Stimulated activated CD4-positive, alpha-beta T cell treated with anti-CD3 and anti-CD28 coated beads, TNF-alpha, amount 100 ng/mL, for 24 hours (primary cell): ENCODE results near the gene HTR1E.
A peak's percentile ranks its signal among the peaks of the same experiment; 100 is the strongest.
"Not testable (repeated sequence)": the region's sequence is repeated elsewhere in the genome, so short reads cannot be mapped to it uniquely, and the experiment has no call there.

Experiments
- DNase-seq, 3 experiments: peaks; one replicate each; pipeline ENCODE4 v3.0.0-alpha.2; 2020; ENCODE audit warnings: low read depth in 3 of 3

HTR1E gene, protein sequence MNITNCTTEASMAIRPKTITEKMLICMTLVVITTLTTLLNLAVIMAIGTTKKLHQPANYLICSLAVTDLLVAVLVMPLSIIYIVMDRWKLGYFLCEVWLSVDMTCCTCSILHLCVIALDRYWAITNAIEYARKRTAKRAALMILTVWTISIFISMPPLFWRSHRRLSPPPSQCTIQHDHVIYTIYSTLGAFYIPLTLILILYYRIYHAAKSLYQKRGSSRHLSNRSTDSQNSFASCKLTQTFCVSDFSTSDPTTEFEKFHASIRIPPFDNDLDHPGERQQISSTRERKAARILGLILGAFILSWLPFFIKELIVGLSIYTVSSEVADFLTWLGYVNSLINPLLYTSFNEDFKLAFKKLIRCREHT

DNA sequence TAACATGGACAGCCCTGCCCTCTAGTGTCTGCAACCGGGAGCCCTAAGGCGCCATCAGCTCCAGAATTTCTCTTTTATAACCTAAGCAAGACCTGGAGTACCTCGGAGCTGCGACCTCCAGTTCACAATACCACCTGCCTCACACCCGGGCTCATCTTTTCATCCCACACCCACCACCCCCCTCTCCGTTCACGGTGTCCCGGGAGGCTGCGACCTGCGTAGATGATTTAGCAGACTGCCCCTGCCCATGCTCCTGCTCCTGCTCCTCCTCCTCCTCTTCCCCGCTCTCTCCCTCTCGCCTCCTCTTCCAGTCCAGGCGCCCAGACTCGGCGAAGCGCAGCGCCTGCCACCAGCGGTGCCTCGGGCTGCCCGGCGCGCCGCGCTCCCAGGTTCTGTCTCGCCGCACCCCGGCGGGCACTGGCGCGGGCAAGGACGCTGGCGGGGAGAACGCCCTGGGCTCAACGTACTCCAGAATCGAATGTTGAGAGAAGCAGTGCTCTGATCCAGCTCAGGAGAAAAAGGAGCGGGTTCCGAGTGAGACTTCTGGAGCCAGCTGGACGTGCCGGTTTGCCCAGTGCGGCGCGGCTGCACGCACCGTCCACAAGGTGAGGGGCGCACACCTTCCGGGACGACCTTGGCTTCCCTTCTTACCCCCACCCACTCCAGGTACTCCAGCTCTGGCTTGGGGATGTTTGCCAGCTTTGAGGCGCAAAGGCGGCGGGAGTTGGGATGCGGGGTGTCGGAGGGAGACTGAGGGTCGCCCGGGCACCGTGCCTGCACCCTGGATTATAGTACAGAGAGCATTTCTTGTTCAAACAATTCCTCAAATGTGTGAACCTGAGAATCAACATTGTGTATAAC, at the start of gene HTR1E:
TSS of gene HTR1E (plus strand) at position 310 of the 861 bp plus-strand sequence. CDS start 77,807 bp downstream, outside the sequence.
- DNase-seq = peak in 1 of 3 experiments; percentile 5

DNA sequence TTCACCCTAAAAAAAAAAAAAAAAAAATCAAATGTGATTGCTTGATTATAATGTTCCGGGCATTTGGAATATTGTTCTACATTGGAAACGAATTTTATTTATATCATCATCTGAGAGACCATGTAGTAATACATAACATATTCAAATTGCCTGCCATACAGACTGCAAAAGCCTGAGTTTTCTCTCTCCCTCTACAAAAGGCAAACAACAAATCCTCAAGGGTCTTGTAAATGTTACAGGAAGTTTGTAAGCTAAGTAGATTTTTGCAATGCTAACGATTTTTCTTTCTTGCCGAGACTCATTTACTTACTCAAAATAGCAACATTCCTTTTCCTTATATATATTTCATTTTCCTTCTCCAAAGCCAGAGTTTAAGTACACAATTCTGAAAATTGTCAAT, 49.0 kb upstream of the HTR1E start:
- no peak for DNase-seq

- not testable (repeated sequence) for DNase-seq
Observed at GRCh38 chr6:86897265-86897664, 40.1 kb upstream of the HTR1E start.

GRCh38 chr6:86913795-86914194, 23.5 kb upstream of the HTR1E start:
- DNase-seq = no peak

DNA sequence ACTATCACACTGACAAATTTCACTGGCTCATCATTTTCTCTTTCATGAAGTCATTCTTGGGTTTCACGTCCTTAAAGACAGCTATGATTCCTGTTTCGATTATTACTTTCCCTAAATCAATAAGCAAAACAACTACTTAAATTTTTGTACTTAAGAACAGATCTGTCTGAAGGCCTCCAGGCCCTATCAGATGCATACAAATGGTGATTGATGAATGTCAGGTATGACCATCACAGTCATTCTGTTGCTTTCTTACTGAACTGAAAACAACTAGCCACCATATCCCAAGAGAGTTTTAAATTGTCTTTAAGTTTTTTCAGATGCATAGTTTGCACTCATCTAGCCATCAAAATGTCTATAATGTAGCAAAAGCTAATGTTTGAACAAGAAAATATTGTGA, 20.9 kb upstream of the HTR1E start:
- no peak for DNase-seq

DNA sequence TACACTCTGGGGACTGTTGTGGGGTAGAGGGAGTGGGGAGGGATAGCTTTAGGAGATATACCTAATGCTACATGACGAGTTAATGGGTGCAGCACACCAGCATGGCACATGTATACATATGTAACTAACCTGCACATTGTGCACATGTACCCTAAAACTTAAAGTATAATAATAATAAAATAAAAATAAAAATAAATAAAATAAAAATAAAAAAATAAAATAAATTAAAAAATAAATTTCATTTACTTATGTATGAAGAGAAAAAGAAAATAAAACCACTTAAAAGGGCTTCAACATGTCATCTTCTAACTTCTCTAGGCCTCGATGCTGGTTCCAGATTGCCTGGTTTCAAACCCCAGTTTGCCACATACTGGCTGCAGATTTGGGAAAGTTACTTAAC, 10.2 kb upstream of the HTR1E start:
- not testable (repeated sequence) for DNase-seq

DNA sequence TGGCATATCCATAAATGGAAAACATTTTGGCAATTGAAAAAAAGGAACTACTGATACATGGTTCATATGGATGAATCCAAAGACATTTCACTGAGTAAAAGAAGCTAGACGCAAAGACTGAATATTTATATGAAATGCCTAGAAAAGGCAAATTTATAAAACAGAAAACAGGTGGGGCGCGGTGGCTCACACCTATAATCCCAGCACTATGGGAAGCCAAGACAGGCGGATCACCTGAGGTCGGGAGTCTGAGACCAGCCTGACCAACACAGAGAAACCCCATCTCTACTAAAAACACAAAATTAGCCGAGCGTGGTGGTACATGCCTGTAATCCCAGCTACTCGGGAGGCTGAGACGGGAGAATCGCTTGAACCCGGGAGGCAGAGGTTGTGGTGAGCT, 9.5 kb upstream of the HTR1E start:
- not testable (repeated sequence) for DNase-seq

DNA sequence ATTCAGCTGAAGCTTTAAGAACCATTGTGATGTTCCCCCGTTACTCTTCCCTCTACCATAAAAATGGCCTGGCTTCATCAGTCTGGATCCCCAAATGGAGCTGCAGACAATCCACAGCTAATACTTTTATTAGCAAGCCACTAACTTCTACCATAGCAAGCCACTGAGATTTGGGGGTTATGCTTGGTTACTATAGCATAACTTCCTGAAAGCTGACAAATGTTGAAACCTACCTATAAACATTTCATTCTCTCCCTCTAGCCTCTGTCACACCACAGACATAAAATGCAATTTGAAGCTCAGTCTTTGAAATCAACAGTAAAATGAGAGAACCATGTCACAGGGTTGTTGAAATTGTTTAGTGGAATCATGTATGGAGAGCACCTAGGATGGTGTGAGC, 3.0 kb upstream of the HTR1E start:
- no peak for DNase-seq

- no peak for DNase-seq
Observed at GRCh38 chr6:86936834-86937218, 502 bp upstream of the HTR1E start.

- no peak for DNase-seq
Observed at GRCh38 chr6:86938814-86939213, 1.5 kb downstream of the HTR1E start.

GRCh38 chr6:86941461-86941860, 4.1 kb downstream of the HTR1E start:
- DNase-seq = no peak

- DNase-seq = no peak
Observed at GRCh38 chr6:86942769-86943516, 5.6 kb downstream of the HTR1E start.

DNA sequence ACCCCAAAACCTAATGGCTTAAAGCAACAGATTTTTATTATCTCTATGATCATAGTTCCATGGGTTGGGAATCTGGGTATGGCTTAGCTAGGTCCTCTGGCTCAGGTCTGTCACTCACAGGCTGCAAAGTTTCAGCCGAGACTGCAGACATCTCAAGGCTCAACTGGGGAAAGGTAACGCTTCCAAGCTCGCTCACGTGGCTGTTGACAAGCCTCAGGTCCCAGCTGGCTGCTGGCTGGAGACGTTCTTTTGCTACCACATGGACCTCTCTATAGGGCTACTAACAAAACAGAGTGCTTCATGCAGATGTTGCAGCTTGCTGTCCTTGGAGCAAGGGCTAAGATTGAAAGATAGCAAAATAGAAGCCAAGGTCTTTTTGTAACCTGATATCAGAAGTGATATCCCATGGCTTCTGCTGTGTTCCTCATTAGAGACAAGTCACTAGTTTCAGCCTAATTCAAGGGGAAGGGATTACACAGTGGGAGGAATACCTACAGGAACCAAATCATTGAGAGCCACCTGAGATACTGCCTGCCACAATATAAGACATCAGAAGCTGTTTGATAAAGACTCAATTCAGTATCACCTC, 6.6 kb downstream of the HTR1E start:
- DNase-seq = no peak

GRCh38 chr6:86949771-86950170, 12.4 kb downstream of the HTR1E start:
- no peak for DNase-seq

DNA sequence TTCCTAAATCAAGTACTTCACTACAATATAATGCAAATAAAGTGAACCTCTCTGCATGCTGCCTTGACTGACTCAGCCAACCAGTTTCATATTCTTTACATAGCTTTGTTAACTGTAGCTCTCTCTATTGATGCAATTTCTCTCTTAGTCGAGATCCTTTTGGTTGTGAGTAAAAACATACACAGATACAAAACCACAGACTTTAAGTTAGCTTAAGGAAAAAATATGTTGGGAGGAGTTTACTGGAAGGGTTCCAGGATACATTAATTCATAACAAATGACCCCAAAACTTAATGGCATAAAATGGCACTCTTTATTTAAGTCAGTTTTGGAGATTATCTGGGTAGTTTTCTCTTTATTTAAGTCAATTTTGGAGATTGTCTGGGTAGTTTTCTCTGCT, 15.7 kb downstream of the HTR1E start:
- no peak for DNase-seq

- no peak for DNase-seq
Observed at GRCh38 chr6:86959656-86960055, 22.3 kb downstream of the HTR1E start.

- DNase-seq = no peak
Observed at GRCh38 chr6:86961455-86962200, 24.3 kb downstream of the HTR1E start.

GRCh38 chr6:86963352-86963751, 26.0 kb downstream of the HTR1E start:
- DNase-seq = no peak

GRCh38 chr6:86964029-86964579, 26.8 kb downstream of the HTR1E start:
- DNase-seq = no peak

- DNase-seq = no peak
Observed at GRCh38 chr6:86966271-86966670, 28.9 kb downstream of the HTR1E start.

- DNase-seq = no peak
Observed at GRCh38 chr6:86969573-86969972, 32.2 kb downstream of the HTR1E start.
